Dendritic cell treated with granulocyte-macrophage colony-stimulating factor and Interleukin-4, amounts not matched to agents 40 ng/mL and 50 ng/mL, for 4 days (primary cell): ENCODE measurements around the gene AURKAIP1.

ENCODE experiments used
- H3K27ac Mint-ChIP-seq: one replicate; pipeline ENCODE4 v1.8.0; 2022; ENCODE audit warnings: mild to moderate bottlenecking, mixed read lengths
- H3K27me3 Mint-ChIP-seq: one replicate; pipeline ENCODE4 v1.8.0; 2022; ENCODE audit warnings: mild to moderate bottlenecking, mixed read lengths
- H3K36me3 Mint-ChIP-seq: one replicate; pipeline ENCODE4 v1.8.0; 2022; ENCODE audit warnings: low read depth, mixed read lengths
- H3K4me1 Mint-ChIP-seq: one replicate; pipeline ENCODE4 v1.8.0; 2022; ENCODE audit warnings: low read depth, mixed read lengths
- H3K4me3 Mint-ChIP-seq: one replicate; pipeline ENCODE4 v1.8.0; 2022; ENCODE audit warnings: mild to moderate bottlenecking, moderate library complexity, mixed read lengths
- H3K9me3 Mint-ChIP-seq: one replicate; pipeline ENCODE4 v1.8.0; 2022; ENCODE audit warnings: mixed read lengths
- intact Hi-C: fragments of 100-400 bp; cut with micrococcal nuclease; formaldehyde crosslinking; loops from one replicate; pipeline ENCODE4 v1.15.0; 2022

The AURKAIP1 gene

GRCh38 chr1:1355416-1355815, 19.6 kb downstream of the AURKAIP1 start:
- Mint-ChIP-seq H3K9me3 (no peaks in the 10 kb centered on the region), H3K4me1 (peaks cover 26% of the 10 kb centered on the region), H3K36me3 (no peaks in the 10 kb centered on the region), H3K4me3 (no peak overlapping the region), H3K27ac (no peak overlapping the region), H3K27me3 (peaks cover 82% of the 10 kb centered on the region)
- intact Hi-C loops = no loop called here

DNA sequence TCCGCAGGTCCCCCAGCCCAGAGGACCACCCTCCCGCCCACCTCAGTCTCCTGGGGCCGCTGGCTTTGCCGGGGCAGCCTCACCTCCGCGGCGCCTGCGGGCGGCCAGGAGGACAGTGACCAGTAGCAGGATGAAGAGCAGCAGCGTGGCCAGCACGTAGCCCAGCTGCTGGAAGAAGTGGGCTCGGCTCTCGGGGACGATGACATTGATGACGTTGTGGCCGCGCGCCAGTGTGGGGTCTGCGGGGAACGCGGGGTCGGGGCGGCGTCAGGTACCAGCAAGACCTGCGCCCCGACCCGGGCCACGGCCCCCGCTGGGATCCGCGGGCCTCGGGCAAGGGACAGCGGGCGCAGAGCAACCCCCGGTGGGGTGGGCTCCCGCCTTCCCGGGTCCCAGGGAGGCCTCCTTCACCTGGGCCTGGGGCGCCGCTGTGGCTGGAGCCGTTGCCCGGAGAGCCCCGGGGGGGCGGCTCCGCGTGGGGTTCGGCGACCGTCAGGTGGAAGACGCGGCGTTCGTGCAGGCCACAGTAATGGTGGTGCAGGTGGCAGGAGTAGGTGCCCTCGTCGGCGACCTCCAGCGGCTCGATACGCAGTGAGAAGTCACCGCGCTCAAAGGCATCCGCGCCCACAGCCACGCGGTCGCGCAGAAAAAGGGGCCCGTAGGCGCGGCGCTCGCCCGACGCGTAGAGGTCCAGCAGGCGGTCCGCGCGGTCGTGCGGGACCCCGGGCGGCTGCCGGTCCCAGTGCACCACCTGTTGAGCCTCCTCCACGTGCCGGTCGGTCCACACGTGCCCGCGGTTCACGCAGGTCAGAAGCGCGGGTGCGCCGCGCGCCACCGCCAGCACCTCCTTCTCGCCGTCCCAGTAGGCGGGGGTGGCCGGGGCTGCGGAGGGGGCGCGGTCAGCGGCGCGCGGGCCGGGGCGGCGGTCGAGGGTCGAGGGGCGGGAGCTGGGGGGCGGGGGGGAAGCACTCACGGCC, 20.4 kb downstream of the AURKAIP1 start:
- no peak overlapping the region for H3K4me3 Mint-ChIP-seq
- intact Hi-C loops = no loop called here

GRCh38 chr1:1353389-1354151, 21.4 kb downstream of the AURKAIP1 start:
- Mint-ChIP-seq H3K4me1 (peaks cover 22% of the 10 kb centered on the region), H3K36me3 (no peaks in the 10 kb centered on the region), H3K4me3 (no peak overlapping the region), H3K9me3 (no peaks in the 10 kb centered on the region), H3K27ac (no peak overlapping the region), H3K27me3 (peaks cover 66% of the 10 kb centered on the region)
- intact Hi-C loops = no loop called here

More for the DNA sequence above, 20.4 kb downstream of the AURKAIP1 start:
- Mint-ChIP-seq H3K4me1 (peaks cover 26% of the 10 kb centered on the region), H3K9me3 (no peaks in the 10 kb centered on the region), H3K27ac (no peak overlapping the region), H3K27me3 (peaks cover 75% of the 10 kb centered on the region), H3K36me3 (no peaks in the 10 kb centered on the region)

DNA sequence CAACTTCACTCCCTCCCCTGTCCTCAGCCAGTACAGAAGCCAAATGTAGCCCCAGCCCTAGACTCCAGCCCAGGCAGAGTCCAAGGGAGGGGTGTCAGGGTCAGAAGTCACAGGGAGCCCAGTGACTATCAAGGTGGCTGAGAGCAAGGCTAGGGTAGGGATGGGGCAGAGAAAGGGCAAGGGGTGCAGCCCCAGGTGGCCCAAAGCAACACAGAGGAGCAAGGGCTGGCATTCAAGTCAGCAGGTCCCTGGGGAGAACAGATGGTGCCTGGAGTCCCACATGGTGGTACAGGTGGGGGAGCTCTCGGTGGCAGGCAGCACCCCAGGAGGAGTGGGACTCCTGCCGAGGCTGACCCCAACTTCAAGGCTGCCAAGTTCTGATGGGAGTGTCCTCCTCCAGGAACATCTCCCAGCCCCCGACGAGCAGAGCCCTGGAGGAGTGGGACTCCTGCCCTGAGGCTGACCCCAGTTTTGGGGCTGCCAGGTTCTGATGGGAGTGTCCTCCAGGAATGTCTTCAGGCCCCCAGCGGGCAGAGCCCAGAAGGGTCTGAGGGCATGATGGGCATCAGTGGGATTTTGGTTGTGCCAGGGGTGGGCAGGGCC, 22.1 kb downstream of the AURKAIP1 start:
- H3K27ac Mint-ChIP-seq = no peak overlapping the region
- peaks cover 59% of the 10 kb centered on the region for H3K27me3 Mint-ChIP-seq
- intact Hi-C loops = no loop called here
- peaks cover 21% of the 10 kb centered on the region for H3K4me1 Mint-ChIP-seq
- no peaks in the 10 kb centered on the region for H3K9me3 Mint-ChIP-seq
- peaks cover 4% of the 10 kb centered on the region for H3K36me3 Mint-ChIP-seq
- no peak overlapping the region for H3K4me3 Mint-ChIP-seq

DNA sequence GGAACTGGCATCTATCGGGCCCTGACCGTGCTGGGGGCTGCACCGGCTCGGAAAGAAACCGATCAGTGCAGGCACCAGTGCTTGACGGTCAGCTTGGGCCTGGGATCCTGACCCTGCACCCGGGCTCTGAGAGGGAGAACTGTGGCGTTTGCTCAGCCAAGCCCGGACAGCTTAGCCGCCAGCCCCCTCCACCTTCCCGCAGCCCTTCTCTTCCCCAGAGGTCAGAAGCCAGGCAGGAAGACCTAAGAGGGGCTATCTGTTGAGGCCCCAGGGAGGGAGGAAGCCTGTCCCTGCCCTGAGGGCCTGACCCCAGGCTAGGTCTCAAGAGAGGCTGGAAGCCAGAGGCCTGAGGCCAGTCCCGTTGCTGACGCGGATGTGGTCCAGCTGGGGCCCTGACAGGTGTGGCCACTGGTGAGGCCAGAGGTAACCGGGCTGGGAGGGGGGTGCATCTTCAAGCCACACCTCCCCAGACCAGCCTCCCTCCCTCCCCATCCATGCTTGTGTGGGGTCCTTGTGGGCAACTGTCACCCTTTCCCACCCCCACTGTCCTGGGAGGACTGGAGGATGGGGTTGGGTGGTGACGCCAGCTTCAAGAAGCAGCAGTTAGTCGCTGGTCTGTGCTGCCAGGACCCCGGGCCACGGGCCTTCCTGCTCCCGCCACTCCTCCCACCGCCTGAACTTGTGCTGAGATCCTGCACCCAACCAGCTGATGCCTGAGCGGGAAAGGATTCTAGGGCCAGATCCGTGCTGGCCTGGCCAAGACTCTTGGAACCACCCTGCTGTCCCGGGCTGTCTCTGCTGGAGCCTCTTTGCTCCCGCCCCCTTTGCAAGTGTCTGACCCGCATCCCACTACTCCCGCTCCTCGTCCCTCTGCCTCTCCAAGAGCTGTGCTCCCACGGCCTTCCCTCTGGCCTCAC, 23.2 kb downstream of the AURKAIP1 start:
- Mint-ChIP-seq H3K27me3 (peaks cover 47% of the 10 kb centered on the region), H3K36me3 (peaks cover 4% of the 10 kb centered on the region), H3K9me3 (no peaks in the 10 kb centered on the region), H3K27ac (no peak overlapping the region), H3K4me3 (peak overlapping the region; percentile 37), H3K4me1 (peaks cover 32% of the 10 kb centered on the region)
- intact Hi-C loops = no loop called here

- Mint-ChIP-seq H3K27ac (peak within 1 kb of the TSS; percentile 66), H3K36me3 (peaks cover 4% of the 10 kb centered on the region), H3K4me3 (peak within 1 kb of the TSS; percentile 82), H3K4me1 (peaks cover 55% of the 10 kb centered on the region), H3K9me3 (no peaks in the 10 kb centered on the region), H3K27me3 (peaks cover 32% of the 10 kb centered on the region)
- intact Hi-C loops = no loop called here
Observed at GRCh38 chr1:1349256-1350012, 25.6 kb downstream of the AURKAIP1 start, which contains the start of gene DVL1. Gene DVL1, minus strand, starts transcription at chr1:1349418. Its CDS starts 353 bp downstream, at chr1:1349065.

DNA sequence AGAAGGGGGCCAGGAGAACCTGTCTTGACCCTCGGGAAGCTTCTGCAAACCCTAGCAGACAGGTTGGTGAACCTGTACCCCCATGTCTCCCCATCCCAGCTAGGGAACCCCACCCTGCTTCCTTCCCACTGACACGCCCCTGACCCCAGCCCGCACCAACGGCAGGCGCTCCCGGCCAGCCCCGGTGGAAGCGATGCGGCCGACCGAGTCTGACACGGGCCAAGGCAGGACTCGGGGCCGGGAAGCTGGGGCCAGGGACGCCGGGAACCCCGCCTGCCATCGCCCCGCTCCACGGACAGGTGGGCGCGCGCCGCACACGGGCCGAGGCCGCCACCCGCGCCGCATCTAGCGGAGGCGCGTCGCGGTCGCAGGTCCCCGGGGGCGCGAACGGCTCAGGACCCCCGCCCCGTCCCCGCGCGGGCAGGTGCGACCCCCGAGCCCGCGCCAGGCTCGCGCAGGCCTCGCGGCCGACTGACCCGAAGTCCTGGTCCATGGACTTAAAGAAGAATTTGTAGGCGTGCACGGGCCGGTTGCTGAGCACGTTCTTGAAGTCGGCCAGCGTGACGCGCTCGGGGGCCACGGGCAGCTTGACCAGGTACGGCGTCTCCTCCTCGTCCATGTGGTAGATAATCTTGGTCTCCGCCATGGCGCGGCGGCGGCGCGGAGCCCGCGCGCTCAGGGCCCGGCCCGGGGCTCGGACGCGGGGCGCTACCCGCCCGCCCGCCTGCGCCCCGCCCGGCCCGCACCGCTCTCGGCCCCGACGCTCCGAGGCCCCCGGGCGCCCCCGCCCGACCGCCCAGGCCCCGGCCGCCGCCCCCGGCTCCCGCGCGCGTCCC, 26.4 kb downstream of the AURKAIP1 start:
- H3K4me1 Mint-ChIP-seq = peaks cover 56% of the 10 kb centered on the region
- H3K27ac Mint-ChIP-seq = peak overlapping the region; percentile 66
- no peaks in the 10 kb centered on the region for H3K9me3 Mint-ChIP-seq
- peaks cover 4% of the 10 kb centered on the region for H3K36me3 Mint-ChIP-seq
- intact Hi-C loops = no loop called here
- peaks cover 24% of the 10 kb centered on the region for H3K27me3 Mint-ChIP-seq
- peak overlapping the region; percentile 82 for H3K4me3 Mint-ChIP-seq

DNA sequence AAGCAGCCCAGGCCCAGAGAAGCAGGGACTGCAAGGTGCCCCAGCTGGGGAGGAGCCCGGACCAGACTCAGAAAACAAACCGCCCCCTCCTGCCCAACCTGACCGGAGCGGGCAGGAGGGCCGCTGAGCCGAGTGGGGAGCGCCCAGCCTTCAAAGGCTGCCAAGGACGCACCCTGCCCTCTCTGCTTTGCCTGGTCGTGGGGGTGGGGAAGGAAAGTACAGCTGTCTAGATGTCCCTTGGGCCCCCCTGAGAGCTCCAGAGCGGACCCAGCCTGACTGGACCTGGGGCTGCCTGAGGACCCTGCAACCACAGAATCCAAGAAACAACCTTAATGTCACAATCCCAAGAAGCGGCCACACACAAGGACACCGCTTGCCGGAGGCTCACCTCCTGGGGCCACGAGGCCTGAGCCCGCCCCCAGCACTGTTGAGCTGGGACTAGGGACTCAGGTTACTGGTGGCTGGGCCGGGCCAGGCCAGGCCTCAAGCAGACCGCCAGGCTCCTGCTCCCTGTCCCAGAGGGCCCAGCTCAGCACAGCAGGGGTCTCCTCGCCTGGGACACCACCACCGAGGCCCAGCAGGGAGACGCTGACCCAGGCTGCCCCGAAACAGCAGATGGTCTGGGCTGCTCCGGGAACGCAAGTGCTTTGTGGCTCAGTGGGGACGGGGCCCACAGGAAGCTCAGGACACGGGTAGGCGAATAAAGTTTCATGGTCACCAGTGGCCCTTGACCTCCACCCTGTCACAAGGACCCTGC, 27.2 kb downstream of the AURKAIP1 start:
- Mint-ChIP-seq H3K27ac (peak overlapping the region; percentile 66), H3K9me3 (no peaks in the 10 kb centered on the region), H3K27me3 (peaks cover 16% of the 10 kb centered on the region), H3K36me3 (peaks cover 4% of the 10 kb centered on the region), H3K4me3 (peak overlapping the region; percentile 82), H3K4me1 (peaks cover 60% of the 10 kb centered on the region)
- intact Hi-C loops = no loop called here

DNA sequence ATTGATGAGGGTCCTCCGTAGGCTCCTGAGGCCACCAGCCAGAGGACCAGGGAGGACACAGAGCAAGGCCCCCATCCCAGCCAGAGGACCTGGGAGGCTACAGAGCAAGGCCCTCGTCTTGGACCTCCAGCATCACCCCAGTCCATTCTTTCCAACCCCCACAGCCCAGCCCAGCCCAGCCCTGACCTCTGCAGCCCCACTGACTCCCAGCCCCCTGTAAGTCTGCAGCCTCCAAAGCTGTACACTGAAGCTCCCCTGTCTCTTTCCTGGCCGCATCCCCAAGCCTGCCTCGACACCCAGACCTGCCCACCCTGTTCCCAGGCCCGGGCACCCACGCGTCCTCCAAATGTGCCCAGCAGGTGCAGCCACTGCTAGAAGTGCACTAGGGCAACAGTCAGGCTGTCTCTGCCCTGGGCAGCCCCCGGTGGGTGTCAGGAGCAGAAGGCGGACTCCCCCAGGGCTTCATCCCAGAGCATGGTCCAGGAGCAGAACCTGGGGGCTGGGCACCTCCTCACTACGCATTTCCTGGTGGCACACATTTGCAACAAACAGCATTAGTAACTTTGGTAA, 27.9 kb downstream of the AURKAIP1 start:
- peak overlapping the region; percentile 66 for H3K27ac Mint-ChIP-seq
- peaks cover 58% of the 10 kb centered on the region for H3K4me1 Mint-ChIP-seq
- H3K9me3 Mint-ChIP-seq = no peaks in the 10 kb centered on the region
- H3K36me3 Mint-ChIP-seq = peaks cover 4% of the 10 kb centered on the region
- H3K4me3 Mint-ChIP-seq = no peak overlapping the region
- intact Hi-C loops = no loop called here
- peaks cover 9% of the 10 kb centered on the region for H3K27me3 Mint-ChIP-seq

DNA sequence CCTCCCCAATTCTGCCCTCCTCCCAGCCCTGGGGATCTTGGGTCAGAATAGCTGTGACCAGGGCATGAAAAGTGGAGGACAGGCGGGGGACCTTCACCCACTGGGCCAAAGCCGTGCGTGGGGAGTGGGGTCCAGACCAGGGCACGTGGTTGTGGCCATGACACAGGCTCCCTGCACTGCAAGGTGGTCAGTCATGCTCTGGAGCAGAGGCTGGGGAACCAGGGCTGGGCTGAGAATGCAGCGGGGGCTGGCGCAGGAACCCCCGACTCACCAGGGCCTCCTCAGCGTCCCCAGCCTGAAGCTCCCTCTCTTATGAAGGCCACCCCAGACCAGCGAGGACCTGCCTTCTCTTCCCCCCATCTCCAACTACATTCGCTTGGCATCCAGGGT, 28.5 kb downstream of the AURKAIP1 start:
- H3K36me3 Mint-ChIP-seq = peaks cover 9% of the 10 kb centered on the region
- H3K4me3 Mint-ChIP-seq = no peak overlapping the region
- intact Hi-C loops = no loop called here
- H3K4me1 Mint-ChIP-seq = peaks cover 53% of the 10 kb centered on the region
- no peaks in the 10 kb centered on the region for H3K9me3 Mint-ChIP-seq
- peak overlapping the region; percentile 6 for H3K27ac Mint-ChIP-seq
- H3K27me3 Mint-ChIP-seq = peaks cover 2% of the 10 kb centered on the region

GRCh38 chr1:1345860-1346500, 29.0 kb downstream of the AURKAIP1 start:
- Mint-ChIP-seq H3K36me3 (peaks cover 14% of the 10 kb centered on the region), H3K4me1 (peaks cover 53% of the 10 kb centered on the region), H3K27me3 (no peaks in the 10 kb centered on the region), H3K9me3 (no peaks in the 10 kb centered on the region), H3K4me3 (no peak overlapping the region), H3K27ac (peak overlapping the region; percentile 6)
- intact Hi-C loops = no loop called here
